ENCODE results near the gene MAP3K14.

MAP3K14 gene

GRCh38 chr17:45242029-45242414 lies 74.8 kb downstream of the MAP3K14 start:
- Histone ChIP-seq H3K9me3 (ENCODE audit: control insufficient read depth, insufficient read depth, low read length) (no peaks in the 10 kb centered on the region), H3K27me3 (ENCODE audit: control insufficient read depth, low read length) (no peaks in the 10 kb centered on the region), H3K36me3 (ENCODE audit: control insufficient read depth, low read length) (peaks cover 54% of the 10 kb centered on the region), H4K20me1 (ENCODE audit: control insufficient read depth, insufficient read depth, low read depth, low read length) (peaks cover 3% of the 10 kb centered on the region; the same call in 1 of the 2 replicates), H3K79me2 (ENCODE audit: control insufficient read depth, low read length) (peaks cover 6% of the 10 kb centered on the region; the same call in 1 of the 2 replicates), H3K4me3 (ENCODE audit: low read length) (no peak overlapping the region), H3K9me2 (replicated peaks; ENCODE audit: control insufficient read depth, low read length) (no peaks in the 10 kb centered on the region), H3K4me2 (ENCODE audit: low read length) (no peak overlapping the region), H3K4me1 (ENCODE audit: control insufficient read depth, low read length) (peaks cover 7% of the 10 kb centered on the region), H3F3A (ENCODE audit: control insufficient read depth, insufficient read depth) (no peaks in the 10 kb centered on the region), H3K27ac (ENCODE audit: low read depth, low read length) (no peak overlapping the region)
- TF ChIP-seq EZH2phosphoT487 (IDR thresholded peaks at IDR 0.05; ENCODE audit: borderline replicate concordance, low read length): no peak
- no peak for TF ChIP-seq CTCF (IDR thresholded peaks at IDR 0.05; ENCODE audit: low read depth, low read length, poor library complexity, severe bottlenecking)

GRCh38 chr17:45241328-45242028 lies 75.3 kb downstream of the MAP3K14 start:
- peaks cover 2% of the 10 kb centered on the region for H3K4me1 ChIP-seq (ENCODE audit: control insufficient read depth, low read length)
- H3K4me2 ChIP-seq (ENCODE audit: low read length): no peak overlapping the region
- H4K20me1 ChIP-seq (ENCODE audit: control insufficient read depth, insufficient read depth, low read depth, low read length): peaks cover 3% of the 10 kb centered on the region; the same call in 1 of the 2 replicates
- H3K4me3 ChIP-seq (ENCODE audit: low read length): no peak overlapping the region
- H3K36me3 ChIP-seq (ENCODE audit: control insufficient read depth, low read length): peaks cover 51% of the 10 kb centered on the region
- peaks cover 2% of the 10 kb centered on the region; the same call in 1 of the 2 replicates for H3K79me2 ChIP-seq (ENCODE audit: control insufficient read depth, low read length)
- H3K9me2 ChIP-seq (replicated peaks; ENCODE audit: control insufficient read depth, low read length): no peaks in the 10 kb centered on the region
- H3K27me3 ChIP-seq (ENCODE audit: control insufficient read depth, low read length): no peaks in the 10 kb centered on the region
- no peaks in the 10 kb centered on the region for H3F3A ChIP-seq (ENCODE audit: control insufficient read depth, insufficient read depth)
- no peak for TF ChIP-seq CTCF (IDR thresholded peaks at IDR 0.05; ENCODE audit: low read depth, low read length, poor library complexity, severe bottlenecking)
- no peak for TF ChIP-seq EZH2phosphoT487 (IDR thresholded peaks at IDR 0.05; ENCODE audit: borderline replicate concordance, low read length)
- H3K27ac ChIP-seq (ENCODE audit: low read depth, low read length): no peak overlapping the region
- H3K9me3 ChIP-seq (ENCODE audit: control insufficient read depth, insufficient read depth, low read length): no peaks in the 10 kb centered on the region

GRCh38 chr17:45240905-45241327 lies 75.9 kb downstream of the MAP3K14 start:
- TF ChIP-seq CTCF (IDR thresholded peaks at IDR 0.05; ENCODE audit: low read depth, low read length, poor library complexity, severe bottlenecking) (no peak), EZH2phosphoT487 (IDR thresholded peaks at IDR 0.05; ENCODE audit: borderline replicate concordance, low read length) (no peak)
- Histone ChIP-seq H3K27me3 (ENCODE audit: control insufficient read depth, low read length) (no peaks in the 10 kb centered on the region), H3K4me2 (ENCODE audit: low read length) (no peak overlapping the region), H3K4me3 (ENCODE audit: low read length) (no peak overlapping the region), H4K20me1 (ENCODE audit: control insufficient read depth, insufficient read depth, low read depth, low read length) (peaks cover 3% of the 10 kb centered on the region; the same call in 1 of the 2 replicates), H3K9me3 (ENCODE audit: control insufficient read depth, insufficient read depth, low read length) (no peaks in the 10 kb centered on the region), H3K9me2 (replicated peaks; ENCODE audit: control insufficient read depth, low read length) (no peaks in the 10 kb centered on the region), H3K36me3 (ENCODE audit: control insufficient read depth, low read length) (peaks cover 50% of the 10 kb centered on the region), H3K27ac (ENCODE audit: low read depth, low read length) (no peak overlapping the region), H3F3A (ENCODE audit: control insufficient read depth, insufficient read depth) (no peaks in the 10 kb centered on the region), H3K79me2 (ENCODE audit: control insufficient read depth, low read length) (no peaks in the 10 kb centered on the region), H3K4me1 (ENCODE audit: control insufficient read depth, low read length) (no peaks in the 10 kb centered on the region)

All from DOHH2 (cell line).